Activated T-helper 1 cell treated with Interleukin-2 at 50 U/mL for 16 hours (primary cell): ENCODE data around the gene ARL2.

Source experiments
- DNase-seq: peaks from one replicate; pipeline ENCODE4 v3.0.0-alpha.2; 2020; ENCODE audit warnings: low read depth

ARL2 gene

GRCh38 chr11:65047581-65048422 lies 33.8 kb downstream of the ARL2 start:
- DNase-seq, result no peak

DNA sequence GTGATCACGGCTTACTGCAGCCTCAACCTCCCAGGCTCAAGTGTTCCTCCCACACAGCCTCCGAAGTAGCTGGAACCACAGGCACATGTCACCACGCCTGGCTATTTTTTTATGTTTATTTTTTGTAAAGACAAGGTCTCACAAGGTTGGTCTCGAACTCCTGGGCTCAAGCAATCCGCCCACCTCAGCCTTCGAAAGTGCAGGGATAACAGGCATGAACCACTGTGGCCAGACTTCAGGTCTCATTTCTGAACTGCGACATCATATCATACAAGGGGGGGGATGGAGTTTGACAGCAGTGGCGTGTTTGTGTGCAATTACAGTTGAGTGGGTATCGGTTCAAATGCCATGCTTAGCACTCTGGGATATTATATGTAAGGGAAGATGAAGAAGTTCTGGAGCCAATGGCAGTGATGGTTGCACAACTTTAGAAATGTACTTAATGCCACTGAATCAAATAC lies 37.5 kb downstream of the ARL2 start:
- no peak for DNase-seq

- DNase-seq, result no peak
These were observed 40.0 kb downstream of the ARL2 start for GRCh38 chr11:65053827-65054508.

DNA sequence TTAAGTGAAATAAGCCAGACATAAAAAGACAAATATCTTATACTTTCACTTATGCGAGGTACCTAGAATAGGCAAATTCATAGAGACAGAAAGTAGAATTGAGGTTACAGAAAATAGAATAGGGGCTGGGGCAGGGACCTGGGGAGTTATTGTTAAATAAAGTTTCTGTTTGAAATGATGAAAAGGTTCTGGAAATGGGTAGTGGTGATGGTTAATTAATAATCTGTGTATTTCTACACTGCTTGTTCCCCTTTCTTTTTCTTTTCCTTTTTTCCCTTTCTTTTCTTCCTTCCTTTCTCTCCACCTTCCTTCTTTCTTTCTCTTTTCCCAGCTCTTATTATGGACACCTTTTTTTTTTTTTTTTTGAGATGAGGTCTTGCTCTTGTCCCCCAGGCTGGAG lies 41.6 kb downstream of the ARL2 start:
- no peak for DNase-seq

DNA sequence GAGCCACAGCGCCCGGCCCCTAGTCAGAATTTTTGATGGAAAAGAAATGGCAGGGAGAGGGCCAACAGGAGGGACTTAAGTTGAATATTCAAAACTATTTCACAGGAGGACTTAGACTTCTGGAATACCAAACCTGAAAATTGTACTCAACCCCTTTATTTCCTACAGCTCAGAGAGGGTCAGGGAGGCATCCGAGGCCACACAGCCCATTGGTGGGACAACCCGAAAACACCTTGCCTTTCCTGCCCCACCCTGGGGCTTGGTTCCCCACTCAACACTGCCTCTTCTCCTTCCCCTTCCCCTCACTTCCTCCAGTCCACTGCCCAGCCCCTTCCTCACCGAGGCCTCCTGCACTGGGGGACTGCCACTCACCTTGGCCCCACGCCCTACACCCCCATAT lies 43.0 kb downstream of the ARL2 start:
- no peak for DNase-seq

DNA sequence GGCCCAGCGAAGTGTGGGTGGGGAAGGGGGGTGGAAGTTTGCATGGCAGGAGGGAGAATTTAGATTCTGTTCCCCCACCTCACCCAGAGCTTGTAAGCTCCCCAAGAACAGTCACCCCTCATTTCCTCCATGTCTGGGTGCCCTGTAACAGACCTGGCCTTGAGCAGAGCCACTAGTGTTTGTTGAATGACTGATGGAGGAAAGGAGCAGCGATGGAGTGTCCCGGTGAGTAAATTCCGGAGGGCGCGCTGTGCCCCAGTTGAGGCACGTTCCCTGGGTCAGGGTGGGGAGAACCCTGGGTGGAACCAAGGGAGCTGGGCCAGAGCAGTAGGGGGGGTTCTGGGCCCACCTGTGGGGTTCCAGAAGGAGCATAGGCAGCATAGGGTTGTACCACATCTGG lies 43.6 kb downstream of the ARL2 start:
- no peak for DNase-seq

DNA sequence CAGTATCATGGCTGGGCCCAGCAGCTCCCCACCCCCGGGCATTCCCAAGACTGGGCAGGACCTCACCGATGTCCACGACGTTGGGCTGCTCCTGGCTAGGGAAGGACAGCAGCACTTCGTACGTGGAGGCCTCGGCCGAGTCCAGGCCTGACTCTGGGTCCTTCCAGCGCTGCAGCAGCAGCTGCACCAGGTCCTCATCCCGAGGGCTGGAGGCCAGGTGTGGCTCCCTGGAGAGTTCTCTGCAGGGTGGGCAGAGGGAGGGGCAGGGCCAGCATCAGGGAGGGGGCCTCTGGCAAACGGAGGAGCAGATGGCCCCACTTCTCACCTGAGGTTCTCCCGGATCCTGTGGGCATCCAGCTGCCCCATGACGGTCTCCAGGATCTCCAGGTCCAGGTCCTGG lies 44.1 kb downstream of the ARL2 start:
- DNase-seq, result no peak

- no peak for DNase-seq
These were observed 44.6 kb downstream of the ARL2 start, which contains the start of gene NAALADL1 for GRCh38 chr11:65058419-65059054. NAALADL1 (minus strand) TSS chr11:65058553; CDS start chr11:65058521, 32 bp downstream.

- no peak for DNase-seq
These were observed 45.6 kb downstream of the ARL2 start for GRCh38 chr11:65059523-65059922.

- DNase-seq, result no peak
These were observed 46.2 kb downstream of the ARL2 start for GRCh38 chr11:65059959-65060824.

DNA sequence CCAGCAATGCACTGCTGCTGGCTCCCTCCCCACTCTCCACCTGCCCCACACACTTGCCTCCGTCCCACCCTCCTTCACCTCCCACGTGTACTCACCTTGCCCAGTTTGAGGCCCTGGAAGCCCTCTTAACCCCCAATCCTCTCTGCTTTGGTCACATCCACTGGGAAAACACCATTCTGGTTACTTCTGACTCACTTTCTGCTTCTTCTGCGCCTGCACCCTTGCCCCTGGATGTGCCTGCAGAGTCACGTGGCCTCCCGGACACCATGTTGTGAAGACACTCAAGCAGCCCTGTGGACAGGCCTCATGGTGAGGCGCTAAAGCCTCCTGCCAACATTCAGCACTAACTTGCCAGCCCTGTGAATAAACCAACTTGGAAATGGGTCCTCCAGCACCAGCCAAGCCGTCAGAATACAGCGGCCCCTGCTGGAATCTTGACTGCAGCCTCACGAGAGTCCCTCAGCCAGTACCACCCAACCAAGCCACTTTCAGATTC lies 47.0 kb downstream of the ARL2 start:
- no peak for DNase-seq

DNA sequence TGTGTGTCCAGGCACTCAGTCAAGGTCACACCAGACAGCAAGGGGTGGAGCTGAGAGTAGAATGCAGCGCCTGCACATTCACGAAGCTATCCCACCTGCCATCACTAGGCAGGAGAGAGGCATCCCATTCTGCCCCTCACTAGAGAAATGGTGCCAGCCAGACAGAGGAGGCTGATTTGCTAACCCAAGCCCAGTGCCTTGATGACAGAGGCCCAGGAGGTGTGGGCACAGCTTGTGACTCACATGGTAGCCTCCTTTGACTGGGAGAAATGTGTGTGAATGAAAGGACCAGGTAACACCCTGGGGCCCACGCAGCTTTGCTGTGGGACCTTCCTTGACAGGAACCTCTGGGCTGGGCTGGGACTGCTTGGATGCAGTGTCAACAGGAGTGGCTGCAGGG lies 49.6 kb downstream of the ARL2 start:
- no peak for DNase-seq

DNA sequence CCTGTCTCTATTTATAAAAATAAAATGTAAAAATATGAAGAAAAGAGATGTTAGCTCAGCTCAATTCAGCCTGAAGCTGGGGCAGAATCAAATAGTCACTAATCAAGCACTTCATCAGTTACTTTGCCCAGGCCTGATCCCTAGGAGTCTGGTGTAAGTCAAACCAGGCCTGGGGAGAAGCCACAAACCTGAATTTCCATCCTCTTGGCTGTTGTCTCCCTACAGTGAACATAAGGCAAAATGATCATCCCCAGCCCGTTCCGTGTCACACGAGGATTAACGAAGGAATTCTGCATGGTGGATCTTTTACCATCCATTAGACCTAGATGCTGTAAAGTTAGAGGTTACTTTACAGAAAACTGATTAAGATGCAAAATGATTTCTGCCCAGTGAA lies 50.9 kb downstream of the ARL2 start:
- no peak for DNase-seq

- no peak for DNase-seq
These were observed 51.9 kb downstream of the ARL2 start for GRCh38 chr11:65065851-65066250.

DNA sequence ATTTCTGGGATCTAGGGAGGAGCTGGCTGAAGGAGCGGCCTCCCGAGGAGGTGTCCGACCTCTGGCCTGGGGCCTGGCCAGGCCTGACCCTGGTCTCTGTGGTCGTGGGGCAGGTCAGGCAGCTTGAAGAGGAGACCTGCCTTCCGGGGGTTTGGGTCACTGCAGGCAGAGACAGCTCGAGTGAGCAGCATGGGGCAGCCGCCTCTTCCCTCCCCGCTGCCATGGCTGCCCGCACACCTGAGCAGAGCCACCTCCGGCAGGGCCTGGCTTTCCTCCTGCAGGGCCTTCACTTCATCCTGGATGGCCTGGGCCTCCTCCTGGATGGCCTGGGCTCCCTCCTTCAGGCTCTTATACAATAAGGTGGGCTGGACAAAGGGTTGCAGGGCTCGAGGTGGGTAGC lies 52.4 kb downstream of the ARL2 start:
- no peak for DNase-seq

GRCh38 chr11:65066805-65067291 lies 52.9 kb downstream of the ARL2 start:
- no peak for DNase-seq

- no peak for DNase-seq
These were observed 53.5 kb downstream of the ARL2 start for GRCh38 chr11:65067446-65067845.

- no peak for DNase-seq
These were observed 55.3 kb downstream of the ARL2 start for GRCh38 chr11:65069217-65069616.
